GM21360 (cell line): ENCODE data around the gene BTLA.
A peak's percentile ranks its signal among the peaks of the same experiment; 100 is the strongest.
"Not testable (repeated sequence)": the region's sequence is repeated elsewhere in the genome, so short reads cannot be mapped to it uniquely, and the experiment has no call there.

Experiments
- ATAC-seq: cut with Tn5 transposase; IDR thresholded peaks from one replicate; pipeline ENCODE4 v1.9.1; 2021; ENCODE audit warnings: mild to moderate bottlenecking, moderate library complexity; ENCODE audit not compliant: unreplicated experiment

Gene BTLA

GRCh38 chr3:112498914-112499711 is at the start of gene BTLA:
Gene BTLA, minus strand, starts transcription at chr3:112499472. Its CDS starts 114 bp downstream, at chr3:112499358.
- peak; percentile 61 for ATAC-seq

- ATAC-seq: no peak
These were observed 47.0 kb upstream of the BTLA start for GRCh38 chr3:112546216-112546759.

GRCh38 chr3:112539825-112540650 is 40.8 kb upstream of the BTLA start:
- ATAC-seq: peak; percentile 91

GRCh38 chr3:112531358-112531781 is 32.1 kb upstream of the BTLA start:
- no peak for ATAC-seq

GRCh38 chr3:112530573-112530972 is 31.3 kb upstream of the BTLA start:
- no peak for ATAC-seq

- ATAC-seq: not testable (repeated sequence)
These were observed 24.9 kb upstream of the BTLA start for GRCh38 chr3:112524127-112524526.

GRCh38 chr3:112519424-112520001 is 20.2 kb upstream of the BTLA start:
- ATAC-seq: no peak

GRCh38 chr3:112518970-112519369 is 19.7 kb upstream of the BTLA start:
- ATAC-seq: not testable (repeated sequence)

GRCh38 chr3:112514527-112515128 is 15.4 kb upstream of the BTLA start:
- peak; percentile 97 for ATAC-seq

GRCh38 chr3:112512320-112512719 is 13.0 kb upstream of the BTLA start:
- ATAC-seq: no peak

GRCh38 chr3:112508860-112509259 is 9.6 kb upstream of the BTLA start:
- no peak for ATAC-seq

- ATAC-seq: no peak
These were observed 9.0 kb upstream of the BTLA start for GRCh38 chr3:112508261-112508660.

- ATAC-seq: no peak
These were observed 6.6 kb upstream of the BTLA start for GRCh38 chr3:112505907-112506306.

- no peak for ATAC-seq
These were observed 4.9 kb upstream of the BTLA start for GRCh38 chr3:112504123-112504522.

- no peak for ATAC-seq
These were observed 4.2 kb upstream of the BTLA start for GRCh38 chr3:112503304-112503972.

- no peak for ATAC-seq
These were observed 1.3 kb upstream of the BTLA start for GRCh38 chr3:112500621-112501020.

GRCh38 chr3:112497897-112498548 is 1.2 kb downstream of the BTLA start:
- no peak for ATAC-seq

GRCh38 chr3:112496366-112497067 is 2.8 kb downstream of the BTLA start:
- no peak for ATAC-seq

- ATAC-seq: not testable (repeated sequence)
These were observed 4.9 kb downstream of the BTLA start for GRCh38 chr3:112494448-112494767.
